Stimulated activated CD4-positive, alpha-beta T cell treated with anti-CD3 and anti-CD28 coated beads, Interleukin-15, amount 100 ng/mL, for 1 hour (primary cell): ENCODE results near the gene SESN3.
"Not testable (repeated sequence)": the region's sequence is repeated elsewhere in the genome, so short reads cannot be mapped to it uniquely, and the experiment has no call there.

ENCODE experiments used
- DNase-seq, 2 donors: peaks; one replicate each; pipeline ENCODE4 v3.0.0-alpha.2; 2020; ENCODE audit warnings: low read depth in 1 of 2, low spot score in 1 of 2

The SESN3 gene

DNA sequence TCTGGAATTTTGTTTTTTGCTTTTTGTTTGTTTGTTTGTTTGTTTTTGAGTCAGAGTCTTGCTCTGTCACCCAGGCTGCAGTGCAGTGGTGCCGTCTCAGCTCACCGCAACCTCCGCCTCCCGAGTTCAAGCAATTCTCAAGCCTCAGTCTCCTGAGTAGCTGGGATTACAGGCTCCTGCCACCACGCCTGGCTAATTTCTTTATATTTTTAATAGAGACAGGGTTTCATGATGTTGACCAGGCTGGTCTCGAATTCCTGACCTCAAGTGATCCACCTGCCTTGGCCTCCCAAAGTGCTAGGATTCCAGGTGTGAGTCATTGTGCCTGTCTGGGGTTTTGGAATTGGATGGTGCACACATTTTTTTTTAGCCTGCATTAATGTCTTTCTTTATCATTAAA lies 20.9 kb upstream of the SESN3 start:
- not testable (repeated sequence) for DNase-seq

DNA sequence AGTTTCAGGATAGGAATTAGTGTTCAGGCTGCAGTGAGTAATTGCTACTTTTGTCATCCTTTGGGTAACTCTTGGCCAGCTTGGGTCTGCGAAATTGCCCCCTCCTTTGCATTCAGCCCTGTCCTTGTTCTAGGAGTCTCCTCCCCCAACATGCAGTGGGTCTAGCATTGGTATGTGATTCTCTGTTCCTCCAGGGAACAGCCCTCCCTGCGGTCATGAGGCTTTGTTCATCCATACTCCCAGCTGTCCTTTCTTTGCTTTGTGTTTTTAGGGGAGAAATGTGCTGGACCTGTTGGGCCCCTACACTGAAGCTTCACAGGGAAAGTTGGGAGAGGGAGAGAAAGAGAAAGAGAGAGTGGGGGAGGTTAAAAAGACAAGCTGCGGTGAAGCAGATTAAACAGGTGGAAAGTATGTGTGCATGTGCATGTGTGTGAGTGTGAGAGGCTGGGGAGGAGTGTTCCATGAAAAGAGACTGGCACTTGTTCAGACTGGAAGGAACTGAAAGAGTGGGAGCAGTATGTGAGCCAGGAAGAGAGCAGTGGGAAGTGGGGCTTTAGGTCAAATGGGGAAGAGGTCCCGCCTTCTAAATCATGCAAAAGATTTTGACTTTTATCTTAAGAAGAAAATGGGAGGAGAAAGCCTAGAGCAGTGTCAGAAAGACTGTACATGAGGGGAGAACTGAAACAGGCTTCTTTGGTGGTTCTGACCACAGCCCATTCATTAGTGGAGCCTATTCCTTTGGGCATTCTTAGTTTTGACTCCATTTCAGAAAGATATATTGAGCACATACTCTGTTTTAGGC lies 17.9 kb upstream of the SESN3 start:
- DNase-seq = no peak

DNA sequence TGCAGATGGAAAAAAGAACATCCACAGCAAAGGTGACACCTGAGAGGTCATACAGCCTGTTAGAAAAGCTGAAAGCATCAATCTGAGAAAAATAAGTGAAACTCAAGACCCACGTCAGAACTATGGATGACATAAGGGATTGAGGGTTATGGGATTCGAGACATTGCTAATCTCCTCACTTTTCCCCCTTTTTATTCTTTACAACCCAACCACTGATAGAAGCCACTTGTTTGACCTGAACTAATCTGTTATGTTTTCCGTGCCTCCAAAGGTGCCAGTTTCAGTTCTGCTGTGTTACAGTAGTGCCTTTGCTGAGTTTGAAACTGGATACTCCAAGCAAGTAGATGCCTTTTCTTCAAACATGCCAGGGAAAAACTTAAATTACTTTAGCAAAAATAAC lies 16.9 kb upstream of the SESN3 start:
- no peak for DNase-seq

DNA sequence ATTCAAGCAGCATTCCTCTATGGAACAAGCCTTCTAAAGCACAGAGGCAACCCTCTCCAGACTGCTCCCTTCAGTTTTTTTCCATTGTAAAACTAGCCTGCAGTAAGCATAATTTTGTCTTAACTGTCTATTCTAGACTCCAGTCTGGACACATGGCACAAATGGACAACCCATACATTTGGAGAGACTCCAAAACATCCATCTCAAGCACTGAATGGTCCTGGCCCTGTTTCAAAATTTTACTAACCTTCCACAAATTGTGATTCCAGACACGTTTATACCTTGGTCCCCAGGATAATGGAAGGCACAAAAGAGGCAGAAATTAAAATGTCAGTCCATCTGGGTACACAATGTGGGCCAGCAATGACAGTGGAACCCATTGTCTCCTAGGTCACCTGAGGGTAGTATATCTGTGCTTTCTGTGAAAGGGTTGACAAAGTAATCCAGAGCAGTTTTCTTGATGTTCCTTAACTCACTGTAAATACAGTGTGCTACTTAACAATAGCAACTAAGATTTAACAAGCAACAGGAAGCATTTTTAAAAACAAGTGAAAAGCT lies 16.2 kb upstream of the SESN3 start:
- DNase-seq = no peak

DNA sequence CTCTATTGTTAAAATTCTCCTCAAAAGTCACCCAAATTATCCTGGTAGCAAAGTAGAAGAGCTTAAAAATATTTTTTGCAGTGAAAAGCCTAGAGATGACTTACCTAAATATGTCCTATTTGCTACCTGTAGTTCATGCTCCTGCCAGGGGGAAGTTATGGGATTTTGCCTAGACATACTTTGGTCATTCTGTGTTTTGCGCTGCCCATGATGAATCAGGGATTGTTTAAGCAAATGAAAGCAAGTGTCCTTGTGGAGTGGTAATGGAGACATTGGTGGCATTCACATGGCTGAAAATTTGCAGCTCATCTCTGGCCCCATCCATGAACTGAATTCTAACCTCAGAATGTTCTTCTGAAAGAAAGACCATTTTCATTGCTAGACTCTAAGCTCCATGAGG lies 14.6 kb upstream of the SESN3 start:
- DNase-seq = no peak

DNA sequence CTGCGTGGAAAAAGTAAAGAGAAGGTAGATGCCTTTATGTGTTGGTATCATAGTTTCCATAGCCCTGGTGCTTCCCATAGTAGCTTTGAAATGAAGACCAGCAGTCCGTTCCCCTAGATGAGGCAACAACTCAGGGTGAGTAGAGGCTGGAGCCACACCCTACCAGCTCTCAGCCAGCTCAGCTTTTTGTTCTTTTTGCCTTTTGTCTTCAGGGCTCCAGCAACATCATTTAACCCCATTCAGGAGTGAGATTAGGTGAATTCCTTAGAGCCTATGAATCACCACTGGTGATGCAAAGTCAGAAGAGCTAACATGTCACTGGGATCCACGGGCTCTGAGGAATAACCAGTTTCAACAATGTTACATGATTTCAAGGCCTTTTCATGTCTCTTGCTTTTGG lies 14.0 kb upstream of the SESN3 start:
- no peak for DNase-seq

DNA sequence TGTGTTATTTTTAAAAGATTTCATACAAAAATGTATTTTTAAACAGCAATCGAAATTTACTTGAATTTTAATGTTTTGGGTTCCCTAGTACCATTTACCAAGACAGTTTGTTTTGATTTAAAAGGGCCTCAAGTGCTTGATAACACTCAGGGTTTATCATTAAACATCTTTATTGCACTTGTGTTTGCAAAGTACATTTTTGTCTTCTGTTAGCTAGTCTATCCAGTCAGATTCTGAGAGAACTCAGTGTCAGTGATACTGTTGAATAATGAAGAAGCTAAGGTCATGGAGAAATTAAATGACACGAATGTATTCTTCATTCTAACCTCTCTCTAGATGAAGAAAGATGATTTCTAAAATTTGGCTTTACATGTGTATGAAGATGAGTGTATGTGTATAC lies 12.7 kb upstream of the SESN3 start:
- DNase-seq = no peak

DNA sequence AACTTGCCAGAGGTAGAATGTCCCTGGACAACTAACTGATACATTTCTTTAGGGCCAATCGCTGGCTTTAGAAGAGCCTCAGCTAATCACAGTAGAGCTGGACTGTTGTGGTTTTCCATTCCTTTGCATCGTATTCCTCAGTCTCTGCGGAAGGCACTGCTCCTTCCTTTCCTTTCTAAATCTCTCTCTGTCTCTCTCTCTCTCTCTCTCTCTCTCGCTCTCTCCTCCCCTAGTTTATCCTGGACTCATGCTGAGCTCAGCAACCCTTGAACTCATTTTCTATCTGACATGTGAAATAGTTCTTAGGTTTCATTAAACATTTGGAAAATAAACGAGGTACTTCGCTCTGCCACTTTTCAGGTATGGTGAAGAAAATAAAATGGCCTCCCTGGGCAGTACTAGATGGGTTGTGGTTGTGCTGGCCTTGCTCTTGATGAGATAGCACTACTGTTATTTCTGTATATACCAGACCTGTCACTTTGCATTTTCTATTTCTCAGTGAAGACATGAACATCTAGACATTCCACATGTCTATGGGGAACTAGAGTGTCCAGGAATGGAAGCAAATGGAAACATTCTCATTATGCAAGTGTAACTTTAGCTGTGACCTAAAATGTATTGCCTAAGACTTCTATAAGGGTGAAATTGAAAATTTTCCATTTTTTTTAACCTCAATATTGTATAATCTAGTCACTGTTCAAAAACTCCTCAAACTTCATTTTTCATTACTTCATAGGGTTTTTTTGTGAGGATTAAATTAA lies 12.0 kb upstream of the SESN3 start:
- DNase-seq = no peak

DNA sequence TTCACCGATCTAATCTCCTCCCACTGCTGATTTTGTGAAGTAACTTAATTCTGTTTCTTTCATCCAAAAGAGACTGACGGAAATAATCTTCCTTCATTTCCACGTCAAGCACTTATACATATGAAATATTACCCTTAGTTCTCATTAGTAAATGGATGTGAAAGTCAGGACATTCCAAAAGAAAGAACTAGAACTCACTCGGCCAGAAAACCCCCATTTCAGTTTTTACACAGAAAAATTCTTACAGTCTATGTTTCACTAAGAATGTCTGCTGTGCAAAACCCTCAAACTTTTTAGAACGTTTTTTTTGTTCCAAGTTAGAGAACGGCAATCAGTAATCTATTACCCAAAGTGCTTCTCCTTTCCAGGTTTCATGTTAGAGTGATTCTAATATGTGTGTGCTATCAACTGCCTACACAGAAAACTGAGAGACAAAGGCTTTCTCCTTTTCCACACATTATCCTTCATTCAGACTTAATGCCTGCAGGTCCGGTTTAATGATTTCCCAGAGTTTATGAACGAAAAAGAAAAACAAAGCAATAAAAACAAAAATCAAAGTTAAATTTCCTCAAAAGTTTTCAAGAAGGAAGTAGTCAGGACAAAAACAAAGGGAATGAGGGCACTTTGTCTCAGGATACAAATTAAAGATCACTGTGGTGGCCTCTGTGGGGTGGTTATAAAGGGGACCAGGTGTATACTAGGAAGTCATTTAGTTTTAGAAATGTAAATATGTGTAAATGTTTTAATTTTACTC lies 11.3 kb upstream of the SESN3 start:
- no peak for DNase-seq

DNA sequence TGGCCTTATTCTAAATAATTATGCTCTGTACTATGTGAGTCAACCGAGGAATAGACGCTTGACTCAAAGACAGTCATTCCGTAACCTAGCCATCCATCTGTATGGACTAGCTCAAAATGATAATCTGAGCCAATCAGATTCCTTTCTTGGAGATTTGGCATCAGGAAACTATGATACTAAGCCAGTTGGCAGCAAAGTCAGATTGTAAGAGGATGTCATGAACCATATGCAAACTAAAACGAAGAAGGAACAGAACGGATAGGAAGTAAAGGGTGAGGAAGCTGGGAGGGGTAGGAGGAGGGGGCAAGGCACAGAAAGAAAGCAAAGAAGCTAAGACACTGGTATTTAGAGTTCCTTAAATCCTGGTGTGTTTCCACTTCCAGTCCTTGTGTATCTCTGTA lies 10.7 kb upstream of the SESN3 start:
- no peak for DNase-seq

DNA sequence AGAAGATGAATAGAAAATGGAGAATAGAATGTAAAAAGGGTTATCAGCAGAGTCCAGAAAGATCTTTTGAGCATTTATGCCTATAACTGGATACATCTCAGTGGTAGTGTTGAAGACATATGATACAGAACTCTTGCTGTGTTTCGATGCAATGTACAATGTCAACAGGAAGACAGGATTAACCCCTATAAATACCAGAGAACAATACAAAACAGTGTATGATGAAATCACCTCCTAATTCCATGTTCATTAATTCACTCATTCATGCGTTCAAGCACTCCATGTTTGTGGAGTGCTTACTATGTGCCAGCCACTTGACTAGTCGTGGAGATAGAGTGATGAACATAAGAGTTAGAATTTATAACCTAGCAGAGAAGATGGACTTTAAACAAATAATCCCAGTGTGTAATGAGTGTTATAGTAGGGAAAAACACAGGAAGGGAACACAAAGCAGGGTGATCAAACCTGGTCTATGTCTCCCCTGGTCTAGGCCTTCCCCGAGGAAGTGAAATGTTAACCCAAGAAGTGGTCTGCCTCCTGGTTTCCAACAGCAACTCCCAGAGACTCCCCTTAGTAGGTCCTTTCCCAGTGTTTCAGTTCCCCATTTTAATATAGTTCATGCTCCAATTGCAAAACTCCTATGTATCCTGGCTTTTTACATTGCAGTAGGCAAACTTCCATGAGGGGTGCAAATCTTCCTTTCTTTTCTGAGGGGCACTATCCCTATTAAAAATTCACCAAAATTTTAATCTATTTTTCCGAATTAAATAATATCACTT lies 9.1 kb upstream of the SESN3 start:
- DNase-seq = no peak

DNA sequence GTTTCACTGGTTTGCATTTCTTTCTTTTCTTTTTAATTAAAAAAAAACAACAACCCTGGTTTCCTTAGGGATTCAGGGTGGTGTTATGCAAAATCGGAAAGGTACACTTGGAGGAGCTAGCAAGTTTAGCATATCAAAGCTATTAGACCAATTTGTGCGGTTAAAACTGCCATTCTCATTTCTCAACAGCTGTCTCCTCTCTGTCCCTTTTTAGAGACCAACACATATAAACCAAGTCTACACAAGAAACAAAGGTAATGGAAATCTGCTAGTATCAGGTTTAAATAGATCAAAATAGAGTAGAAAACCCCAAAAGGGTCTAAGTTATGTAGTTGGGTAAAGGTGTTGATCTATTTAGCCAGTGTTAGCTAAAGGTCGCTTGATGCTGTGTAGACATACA lies 1.7 kb upstream of the SESN3 start:
- no peak for DNase-seq

DNA sequence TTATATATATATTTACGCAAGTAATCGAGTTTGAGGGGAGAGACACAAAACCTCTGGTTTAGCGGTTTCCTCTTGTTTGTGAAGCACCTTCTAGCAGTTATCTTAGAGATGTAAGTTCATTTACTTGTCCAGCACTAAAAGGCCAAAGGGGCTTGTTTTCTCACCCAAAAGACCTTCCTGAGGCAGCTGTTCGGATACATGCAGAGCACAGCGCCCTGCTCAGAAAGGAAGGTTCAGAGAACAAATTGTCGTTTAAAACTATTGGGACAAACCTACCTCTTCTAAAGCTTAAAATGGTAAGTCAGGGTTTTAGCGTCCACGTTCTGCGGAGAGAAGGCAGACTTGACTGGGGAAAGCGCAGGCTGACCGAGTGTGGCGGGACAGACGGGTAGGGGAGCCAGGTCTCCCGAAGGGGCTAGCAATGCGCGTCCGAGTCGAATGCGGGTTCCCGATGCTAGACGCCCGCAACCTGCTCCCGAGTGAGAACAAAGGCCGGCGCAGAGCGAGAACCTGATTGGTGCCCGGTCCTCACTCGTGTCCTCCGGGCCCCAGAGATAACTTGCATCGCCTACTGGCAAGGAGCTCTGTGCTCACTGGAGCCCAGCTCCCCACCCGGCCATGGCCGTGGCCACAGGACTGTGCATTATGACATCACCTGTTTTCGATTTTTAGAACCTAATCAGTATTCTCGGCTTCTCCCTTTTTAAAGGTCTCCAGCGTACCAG lies 1.0 kb upstream of the SESN3 start:
- DNase-seq = peak; percentile 39 to 40

DNA sequence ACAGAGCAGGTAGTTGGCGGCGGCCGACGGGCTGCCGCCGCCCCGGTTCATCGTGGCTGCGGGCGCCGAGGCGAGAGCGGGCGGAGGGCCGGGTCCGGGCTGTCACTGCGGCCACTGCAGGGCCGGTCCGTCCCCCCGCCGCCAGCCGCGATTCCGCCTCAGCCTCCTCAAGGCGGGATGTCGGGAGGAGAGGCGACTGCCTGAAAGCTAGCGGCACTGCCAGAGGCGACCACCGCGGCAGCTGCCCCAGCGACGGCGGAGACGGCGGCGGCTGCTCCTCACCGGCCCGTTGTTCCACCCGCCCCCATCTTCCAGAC lies 234 bp downstream of the SESN3 start:
- DNase-seq = no peak

DNA sequence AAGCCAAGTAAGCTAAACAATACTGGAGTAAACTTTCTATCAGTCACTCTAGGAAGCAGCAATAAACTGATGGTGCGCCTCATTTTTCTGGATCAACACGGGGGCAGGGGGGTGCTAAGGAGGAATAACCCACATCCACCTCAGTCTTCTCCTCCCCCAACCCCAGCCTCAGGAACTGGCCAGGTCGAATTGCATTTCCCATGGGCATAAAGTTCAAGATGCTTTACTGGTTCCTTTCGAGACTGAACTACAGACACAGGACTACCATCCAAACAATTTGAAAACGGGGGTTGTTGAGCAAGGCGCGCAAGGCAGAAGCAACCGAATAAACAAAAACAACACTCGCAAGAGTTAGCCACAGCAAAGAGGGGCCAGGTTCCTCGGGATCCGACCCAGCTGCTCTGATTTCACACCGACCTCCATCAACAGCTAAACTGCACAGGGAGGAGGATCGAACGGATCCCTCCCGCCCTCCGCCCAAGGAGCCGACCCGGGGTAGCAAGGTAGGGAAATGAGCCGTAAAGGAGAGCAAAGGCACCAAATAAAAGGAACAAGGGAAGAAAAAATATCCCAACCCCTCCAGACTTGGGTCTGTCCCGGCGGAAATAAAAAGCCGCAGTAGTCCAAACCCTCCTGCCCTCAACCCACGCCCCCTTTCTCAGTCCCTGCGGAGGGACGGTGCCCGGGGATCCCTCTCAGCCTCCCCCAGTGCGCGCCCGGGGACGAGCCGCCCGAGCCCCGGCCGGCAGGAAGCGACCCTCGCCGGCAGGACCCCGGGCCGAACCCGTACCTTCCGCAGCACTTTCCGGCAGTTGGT lies 801 bp downstream of the SESN3 start:
- peak in 1 of 2 donors; percentile 4 for DNase-seq

DNA sequence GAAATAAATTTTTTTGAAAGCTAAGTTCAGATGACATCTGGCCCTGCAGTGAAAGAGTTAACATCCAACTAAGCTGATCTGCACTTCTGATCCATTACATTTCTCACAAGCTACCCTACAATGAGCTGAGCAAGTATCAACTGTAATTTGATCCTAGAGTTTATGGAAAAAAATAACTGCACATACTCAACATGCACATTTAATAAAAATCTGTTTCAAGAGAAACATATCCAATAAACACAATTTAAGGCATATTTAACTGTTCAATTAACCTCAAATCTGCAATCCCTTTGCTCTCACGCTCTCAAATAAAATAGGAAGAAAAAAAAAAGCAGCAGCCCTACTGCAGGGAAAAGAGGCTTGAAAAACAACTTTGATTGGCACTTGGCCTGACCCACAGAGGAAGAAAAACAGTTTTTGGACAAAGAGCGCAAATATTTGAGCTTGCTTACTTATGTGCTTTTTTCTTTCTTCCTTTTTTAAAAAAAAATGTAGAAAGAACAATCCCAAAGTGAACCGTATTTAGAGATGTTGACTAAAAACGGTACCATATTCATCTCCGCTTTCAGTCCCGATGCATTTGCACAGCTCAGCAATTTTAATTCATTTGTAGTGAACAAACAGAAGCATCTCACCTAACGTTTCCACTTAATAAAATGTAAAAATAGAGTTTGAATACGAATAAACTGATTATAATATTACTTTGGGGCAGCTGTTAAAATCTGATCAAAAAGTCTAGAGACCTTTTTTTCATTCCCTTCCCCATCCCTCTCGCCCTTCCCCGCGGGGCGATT lies 1.6 kb downstream of the SESN3 start:
- DNase-seq = no peak

DNA sequence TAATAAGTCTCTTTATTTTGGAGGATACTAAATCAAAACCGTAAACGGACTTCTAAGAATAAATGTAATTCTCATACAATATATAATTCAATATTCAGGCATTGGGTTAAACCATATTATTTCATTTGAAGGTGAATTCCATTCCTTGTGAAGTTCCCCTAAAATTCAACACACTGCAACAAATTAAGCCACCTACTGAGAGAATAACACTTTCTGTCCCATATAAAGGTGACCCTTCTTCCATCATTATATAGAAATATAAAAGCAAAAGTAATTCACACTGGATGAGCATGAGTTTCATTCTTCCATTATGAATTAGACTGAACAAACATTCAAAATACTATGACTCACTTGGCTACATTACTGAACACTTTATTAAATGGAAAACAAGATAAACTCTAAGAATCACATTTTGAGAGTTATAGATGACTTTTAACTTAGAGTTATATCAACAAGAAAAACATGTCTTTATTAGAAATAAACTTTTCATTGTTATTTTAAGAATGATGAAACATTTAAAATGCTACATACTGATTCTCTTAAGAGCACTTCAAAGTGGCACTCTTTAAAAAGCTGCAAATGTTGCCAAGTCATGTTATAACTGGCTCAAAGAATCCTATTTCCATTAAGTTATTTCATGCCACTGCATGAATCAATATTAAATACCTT lies 2.8 kb downstream of the SESN3 start:
- no peak for DNase-seq

DNA sequence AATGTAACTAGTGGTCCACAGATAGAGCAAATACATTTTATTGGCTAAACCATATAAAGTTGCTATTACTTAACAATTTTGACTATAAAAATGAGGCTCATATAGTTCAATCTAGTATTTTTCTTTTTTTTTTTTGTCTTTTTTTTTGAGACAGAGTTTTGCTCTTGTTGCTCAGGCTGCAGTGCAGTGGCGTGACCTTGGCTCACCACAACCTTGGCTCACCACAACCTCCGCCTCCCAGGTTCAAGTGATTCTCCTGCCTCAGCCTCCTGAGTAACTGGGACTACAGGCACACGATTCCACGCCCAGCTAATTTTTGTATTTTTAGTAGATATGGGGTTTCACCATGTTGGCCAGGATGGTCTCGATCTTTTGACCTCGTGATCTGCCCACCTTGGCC lies 3.9 kb downstream of the SESN3 start:
- DNase-seq = not testable (repeated sequence)
